ENCODE data around the gene SERPINB2.
A peak's percentile ranks its signal among the peaks of the same experiment; 100 is the strongest.
"Not testable (repeated sequence)": the region's sequence is repeated elsewhere in the genome, so short reads cannot be mapped to it uniquely, and the experiment has no call there.

SERPINB2 gene

DNA sequence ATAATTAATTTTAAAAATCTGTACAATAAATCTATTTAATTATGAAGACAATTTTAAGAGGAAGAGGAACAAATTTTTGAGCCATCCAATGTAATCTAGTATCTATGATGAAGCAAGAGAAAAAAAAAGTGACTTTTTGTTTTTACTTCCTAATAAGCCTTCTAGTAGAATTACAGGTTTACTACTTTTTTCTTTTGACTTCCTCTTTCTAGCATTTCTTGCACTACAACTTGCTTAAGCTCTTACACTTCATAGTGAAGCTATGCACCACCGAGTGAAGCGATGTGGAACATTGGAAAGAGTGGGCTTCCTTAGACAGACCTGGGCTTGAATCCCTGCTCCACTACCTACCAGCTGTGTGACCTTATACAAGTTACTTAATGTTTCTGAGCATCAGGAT is 2.1 kb downstream of the SERPINB2 start:
- DNase-seq (ENCODE audit: low read depth), result no peak

DNA sequence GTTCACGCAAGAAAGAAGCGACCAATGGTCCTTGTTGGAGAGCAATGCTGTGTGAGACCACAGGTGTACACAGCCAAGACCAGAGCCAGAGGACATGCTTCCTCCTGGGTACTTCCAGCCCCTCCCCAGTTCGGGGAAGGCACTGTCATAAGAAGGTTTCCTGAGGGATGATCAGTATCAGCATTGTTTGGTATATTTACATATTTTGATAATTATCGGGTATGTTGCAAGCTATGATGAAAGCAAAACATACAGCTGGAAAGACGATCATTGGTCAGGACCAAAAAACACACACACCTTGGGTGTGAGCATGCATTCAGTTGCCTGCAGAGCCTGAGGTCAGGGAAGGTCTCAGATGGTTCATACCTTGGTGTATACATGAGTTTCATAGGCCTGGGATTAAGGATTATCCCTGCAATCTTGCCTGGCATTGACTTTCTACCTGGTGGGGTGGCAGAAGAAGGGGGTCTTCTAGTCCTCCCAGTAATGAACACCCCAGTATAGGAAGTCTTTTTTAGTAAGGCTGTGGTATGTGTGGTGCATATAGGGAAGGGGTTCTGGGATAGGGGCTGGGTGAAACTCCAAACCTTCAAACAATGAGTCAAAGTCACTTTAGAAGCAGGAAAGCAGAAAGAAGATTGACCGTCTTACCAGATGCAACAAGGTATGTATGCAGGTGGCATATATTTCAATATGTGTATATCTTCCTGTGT is 2.9 kb downstream of the SERPINB2 start:
- no peak for DNase-seq (ENCODE audit: low read depth)

DNA sequence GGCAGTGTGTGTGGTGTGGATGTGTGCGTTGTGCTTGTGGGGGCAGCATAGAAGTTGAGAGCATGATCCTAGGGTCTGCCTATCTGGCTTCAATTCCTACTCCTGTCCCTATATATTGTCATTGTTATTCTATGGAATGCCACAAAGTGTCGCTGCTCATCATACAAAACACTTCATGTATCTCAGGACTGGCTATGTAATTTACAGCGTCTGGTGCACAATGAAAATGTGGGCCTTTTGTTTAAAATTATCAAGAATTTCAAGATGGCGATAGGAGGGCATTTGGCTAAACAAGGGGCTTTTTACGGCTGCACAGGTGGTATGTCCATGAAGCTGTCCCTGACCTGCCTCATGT is 3.4 kb downstream of the SERPINB2 start:
- DNase-seq (ENCODE audit: low read depth), result no peak

DNA sequence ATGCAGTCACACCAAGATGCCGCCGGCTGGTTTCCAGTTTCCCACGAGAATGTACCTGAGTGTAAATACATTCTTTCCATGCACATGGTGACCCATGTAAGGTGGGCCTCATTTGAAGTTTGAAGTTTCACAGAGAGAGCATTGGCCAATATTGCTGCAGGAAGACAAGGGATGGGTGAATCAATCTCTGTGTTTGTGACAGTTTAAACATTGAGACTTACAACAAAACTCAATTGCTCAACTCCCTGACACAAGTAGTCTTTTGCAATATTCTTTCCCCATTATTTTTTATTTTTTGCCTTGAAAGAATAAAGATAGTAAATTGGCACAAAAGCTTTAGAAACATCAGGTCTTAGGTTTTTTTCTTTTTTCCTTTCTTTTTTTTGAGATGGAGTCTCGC is 5.1 kb downstream of the SERPINB2 start:
- DNase-seq (ENCODE audit: low read depth), result no peak

DNA sequence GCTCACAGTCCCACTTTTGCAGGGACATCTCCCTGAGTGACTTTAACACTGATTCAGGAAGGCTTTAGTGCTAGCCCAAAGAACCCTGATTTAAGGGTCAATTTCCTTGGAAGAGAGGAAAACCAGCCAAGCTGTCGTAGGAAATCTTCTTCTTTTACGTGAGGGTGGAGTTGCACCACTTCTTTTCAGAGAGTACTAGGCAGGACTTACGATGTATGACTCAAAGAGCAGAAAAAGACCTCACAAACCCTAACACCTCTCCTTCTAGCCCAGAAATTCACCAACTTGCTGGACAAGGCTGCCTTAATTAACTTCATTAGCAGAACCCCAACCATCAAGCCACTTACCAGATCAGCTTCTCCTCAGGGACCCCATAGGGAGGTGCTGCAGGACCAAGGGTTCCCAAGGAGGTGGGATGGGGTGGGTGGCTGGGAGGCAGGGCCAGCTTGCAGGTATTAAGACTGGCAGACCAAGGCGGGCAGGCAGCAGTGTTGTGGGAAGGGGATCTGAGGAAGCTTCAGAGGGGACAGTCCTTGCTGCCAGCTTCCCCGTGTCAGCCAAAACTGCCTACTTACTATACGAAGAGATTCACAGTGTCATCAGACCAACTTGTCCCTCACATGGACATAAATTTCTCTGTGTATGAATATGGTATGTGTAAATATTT is 6.7 kb downstream of the SERPINB2 start:
- no peak for DNase-seq (ENCODE audit: low read depth)

DNA sequence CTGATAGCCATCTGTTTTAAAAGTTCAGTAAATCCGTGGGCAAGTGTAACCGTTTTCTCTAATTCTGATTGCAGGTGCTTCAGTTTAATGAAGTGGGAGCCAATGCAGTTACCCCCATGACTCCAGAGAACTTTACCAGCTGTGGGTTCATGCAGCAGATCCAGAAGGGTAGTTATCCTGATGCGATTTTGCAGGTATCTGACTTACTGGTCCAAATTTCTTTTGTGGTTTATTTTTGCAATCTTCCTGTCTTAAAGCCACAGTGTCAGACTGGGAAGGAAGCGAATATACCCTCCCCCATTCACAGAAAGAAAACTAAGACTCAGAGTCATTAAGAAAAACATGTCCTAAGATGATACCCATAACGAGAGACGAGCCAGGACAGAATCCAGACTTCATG is 7.7 kb downstream of the SERPINB2 start:
- DNase-seq (ENCODE audit: low read depth), result no peak

DNA sequence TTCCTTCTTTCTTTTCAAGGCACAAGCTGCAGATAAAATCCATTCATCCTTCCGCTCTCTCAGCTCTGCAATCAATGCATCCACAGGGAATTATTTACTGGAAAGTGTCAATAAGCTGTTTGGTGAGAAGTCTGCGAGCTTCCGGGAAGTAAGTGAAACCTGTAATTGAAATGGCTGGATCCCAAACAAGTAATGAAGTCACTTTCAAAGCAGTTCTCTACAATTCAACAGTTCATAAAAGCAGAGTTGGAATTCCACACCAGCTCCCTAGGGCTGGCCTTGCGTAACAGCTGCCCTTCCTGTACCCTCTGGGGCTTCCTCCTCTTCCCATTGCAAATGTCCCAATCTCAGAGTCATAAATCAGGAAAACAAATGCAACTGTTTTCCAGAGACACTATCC is 9.6 kb downstream of the SERPINB2 start:
- no peak for DNase-seq (ENCODE audit: low read depth)

DNA sequence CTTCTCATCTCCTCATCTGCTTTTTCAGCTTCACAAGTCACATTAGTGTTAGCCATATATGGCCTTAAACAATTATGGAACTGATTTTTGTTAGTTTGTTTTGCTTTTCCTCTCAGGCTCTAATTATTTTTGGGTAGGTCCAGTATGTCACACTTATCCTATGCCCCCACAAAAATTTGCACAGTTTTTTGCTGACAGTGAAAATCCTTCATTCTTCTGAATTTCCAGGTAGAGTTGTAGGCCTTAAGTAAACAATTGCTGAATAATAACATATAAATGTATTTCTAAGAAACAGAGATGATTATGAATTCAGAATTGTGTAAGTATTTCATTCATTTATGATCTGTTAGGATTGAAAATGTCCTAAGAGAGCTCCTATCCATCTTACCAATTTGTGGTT is 11.7 kb downstream of the SERPINB2 start:
- DNase-seq (ENCODE audit: low read depth), result no peak

DNA sequence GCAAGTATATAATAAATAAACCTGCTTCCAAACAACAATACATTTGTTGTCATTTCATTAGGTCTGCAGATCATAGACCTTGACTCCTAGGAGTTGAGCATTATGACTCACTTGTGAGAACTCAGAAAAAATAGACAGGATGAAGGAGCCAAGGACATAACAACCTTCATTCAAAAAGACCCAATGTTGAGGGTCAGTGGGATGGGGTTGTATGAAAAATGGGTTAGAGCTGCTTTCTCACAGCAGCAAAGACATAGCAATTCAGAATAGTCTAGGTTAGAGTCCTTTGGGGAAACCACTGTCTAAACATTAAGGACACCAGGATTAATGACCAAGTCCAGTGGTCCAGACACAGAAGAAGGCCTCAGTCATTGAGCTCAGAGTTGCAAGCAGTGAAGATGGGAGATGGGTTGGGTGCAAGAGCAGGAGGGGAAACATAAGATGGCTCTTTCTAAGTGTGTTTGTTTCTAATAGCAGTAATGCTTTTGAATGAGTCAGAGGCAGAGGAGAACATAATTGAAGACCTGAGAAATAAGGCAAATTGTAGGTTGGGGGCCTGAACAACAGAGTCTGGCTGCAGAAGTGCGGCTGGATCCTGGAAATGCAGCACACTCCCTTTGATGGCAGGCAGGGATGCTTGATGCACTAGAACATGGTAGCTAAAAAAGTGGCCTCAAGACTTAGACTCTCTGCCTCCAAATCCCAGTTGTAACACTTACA is 16.5 kb downstream of the SERPINB2 start:
- no peak for DNase-seq (ENCODE audit: low read depth)

DNA sequence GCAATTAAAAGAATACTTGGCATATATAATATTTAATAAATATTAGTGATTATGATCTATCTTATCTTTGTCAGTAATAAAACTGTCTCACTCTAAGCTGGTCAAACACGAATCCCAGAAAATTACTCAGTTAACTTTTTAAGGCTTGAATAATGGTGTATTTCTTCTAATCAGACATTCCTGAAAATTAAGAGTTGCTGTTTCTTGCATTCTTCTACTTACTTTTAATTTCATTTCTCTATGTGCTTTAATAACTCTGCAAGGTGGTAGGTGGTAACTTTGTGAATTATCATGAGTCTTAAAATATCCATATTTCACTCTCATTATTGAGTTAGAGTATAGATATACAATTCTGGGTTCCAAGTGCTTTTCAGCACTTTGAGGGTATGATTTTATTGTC is 17.2 kb downstream of the SERPINB2 start:
- DNase-seq (ENCODE audit: low read depth), result no peak

DNA sequence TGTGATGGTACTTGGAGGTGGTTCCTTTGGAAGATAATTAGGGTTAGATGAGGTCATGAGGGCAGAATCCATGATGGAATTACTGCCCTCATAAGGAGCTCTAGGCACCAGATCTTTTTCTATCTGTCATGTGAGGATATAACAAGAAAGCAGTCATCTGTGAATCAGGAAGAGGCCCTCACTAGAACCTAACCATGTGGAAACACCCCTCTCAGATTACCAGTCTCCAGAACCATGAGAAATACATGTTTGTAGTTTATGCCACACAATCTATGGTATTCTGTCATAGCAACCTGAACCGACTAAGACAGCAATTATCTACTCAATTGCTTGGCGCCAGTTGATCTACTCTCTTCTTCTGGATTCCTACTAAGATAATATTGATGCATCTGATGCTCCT is 17.9 kb downstream of the SERPINB2 start:
- DNase-seq (ENCODE audit: low read depth), result no peak

DNA sequence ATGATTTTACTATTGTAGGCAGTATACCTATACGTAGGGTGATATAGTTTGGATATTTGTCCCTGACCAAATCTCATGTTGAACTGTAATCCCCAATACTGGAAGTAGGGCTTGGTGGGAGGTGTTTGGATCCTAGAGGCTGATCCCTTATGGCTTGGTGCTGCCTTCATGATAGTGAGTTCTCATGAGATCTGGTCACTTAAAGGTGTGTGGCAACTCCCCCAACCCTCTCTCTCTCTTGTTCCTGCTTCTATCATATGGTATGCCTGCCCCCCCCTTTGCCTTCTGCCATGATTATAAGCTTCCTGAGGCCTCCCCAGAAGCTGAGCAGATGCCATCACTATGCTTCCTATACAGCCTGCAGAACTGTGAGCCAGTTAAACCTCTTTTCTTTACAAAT is 18.6 kb downstream of the SERPINB2 start:
- DNase-seq (ENCODE audit: low read depth), result no peak

DNA sequence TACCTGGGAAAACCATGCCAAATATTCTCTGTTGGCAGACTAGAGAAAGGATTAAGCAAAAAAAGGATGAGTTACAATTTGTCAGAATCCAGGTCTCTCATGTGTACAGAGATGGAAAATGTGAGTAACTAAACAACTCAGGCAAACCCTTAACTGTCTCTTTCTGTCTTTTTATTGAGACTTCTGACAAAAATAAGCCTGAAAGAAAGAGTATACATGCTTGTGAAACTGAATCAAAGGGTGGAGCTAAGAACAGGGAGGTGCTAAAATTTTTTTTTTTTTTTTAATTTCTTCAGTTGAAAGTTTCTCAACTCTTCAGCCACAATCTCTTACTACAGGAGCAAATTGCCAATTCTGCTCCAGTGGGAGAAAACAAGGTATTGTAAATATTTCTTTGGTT is 20.2 kb downstream of the SERPINB2 start, which contains the start of gene SERPINB10:
Gene SERPINB10, plus strand, starts transcription at position 295 of the 400 bp plus-strand sequence. CDS start 7,553 bp downstream, outside the sequence.
- DNase-seq (ENCODE audit: low read depth), result no peak

DNA sequence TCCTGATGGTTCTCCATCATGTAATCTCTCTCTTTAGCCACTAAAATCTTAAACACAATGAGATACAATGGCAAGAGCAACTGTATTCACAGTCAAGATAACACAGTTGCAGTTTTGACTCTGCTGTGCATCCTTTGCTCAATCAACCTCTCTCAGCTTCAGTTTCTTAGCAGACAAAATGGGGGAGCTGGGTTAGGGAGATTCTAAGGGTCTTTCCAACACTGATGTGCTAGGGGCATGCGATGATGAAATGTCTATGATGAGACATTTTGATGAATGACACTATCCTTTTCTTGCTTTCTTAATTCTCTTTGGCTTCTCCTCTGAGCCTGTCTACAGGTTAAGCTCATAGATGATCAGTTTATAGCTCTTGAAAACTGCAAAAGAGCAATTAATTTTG is 21.4 kb downstream of the SERPINB2 start:
- no peak for DNase-seq (ENCODE audit: low read depth)

DNA sequence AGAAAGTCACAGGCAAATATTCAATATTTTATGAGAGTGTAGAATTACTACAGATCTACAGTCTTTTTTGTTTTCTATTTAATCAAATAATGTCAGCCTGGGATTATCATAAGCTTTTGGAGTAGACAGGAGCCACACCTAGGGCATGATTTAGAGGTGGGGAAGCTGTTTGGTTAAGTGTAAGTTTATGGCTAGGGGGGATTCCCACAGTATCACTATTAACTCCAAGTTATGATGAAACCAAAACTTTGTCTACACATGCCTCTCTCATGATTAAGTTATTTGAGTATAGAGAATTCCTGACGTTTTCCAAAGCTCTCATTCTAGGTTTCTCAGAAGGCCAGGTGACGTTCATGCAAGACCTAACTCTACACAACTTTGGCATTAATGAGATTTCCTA is 22.4 kb downstream of the SERPINB2 start:
- no peak for DNase-seq (ENCODE audit: low read depth)

DNA sequence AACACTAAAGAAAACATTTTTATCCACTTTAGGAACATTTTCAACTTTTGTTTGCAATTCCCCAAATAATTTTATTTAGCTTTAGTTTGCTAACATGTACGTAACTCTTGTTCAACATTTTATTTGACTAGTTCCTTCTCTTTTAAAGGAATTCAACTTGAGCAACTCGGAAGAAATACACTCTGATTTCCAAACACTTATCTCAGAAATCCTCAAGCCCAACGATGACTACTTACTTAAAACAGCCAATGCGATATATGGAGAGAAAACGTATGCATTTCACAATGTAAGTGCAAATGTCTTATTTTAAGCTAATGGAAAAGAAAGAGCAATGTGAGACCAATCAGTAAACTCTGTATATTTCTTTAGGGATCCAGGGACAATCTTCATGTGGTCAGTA is 30.3 kb downstream of the SERPINB2 start:
- DNase-seq (ENCODE audit: low read depth), result no peak

DNA sequence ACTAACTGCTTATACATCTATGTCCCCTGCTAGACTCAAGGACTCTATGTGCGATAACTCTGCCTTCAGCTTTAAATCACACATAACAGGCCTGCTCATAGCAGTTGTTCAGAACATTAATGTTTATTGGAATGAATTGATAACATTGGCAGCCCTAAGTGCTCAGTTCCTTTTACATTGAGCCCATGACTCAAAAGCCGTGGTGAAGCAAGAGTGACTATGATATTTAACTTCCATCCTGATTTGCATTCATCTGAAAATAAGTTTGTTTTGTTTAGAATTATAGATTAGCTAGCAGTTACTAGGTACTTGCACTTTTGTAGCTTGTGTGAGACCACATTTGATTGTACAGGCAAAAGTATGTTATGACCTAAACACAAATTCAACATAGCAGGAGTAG is 34.5 kb downstream of the SERPINB2 start:
- no peak for DNase-seq (ENCODE audit: low read depth)

DNA sequence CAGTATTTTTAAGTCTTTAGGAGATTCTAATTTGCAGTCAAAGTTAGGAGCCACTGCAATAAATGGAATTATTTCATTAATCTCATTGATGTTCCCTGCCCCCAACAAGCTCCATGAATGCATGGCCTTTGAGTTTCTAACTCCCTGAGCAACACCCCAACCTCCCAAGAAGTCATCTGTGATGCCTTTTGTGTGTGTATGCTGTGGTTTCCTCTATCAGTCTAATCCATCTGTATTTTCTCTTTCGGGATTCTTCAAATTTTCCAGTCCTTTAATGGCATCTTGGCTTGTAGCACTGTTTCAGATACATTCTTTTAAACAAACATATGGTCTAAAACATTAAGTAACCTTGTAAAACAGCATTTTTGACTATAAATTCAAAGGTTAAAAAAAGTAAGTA is 37.0 kb downstream of the SERPINB2 start:
- DNase-seq (ENCODE audit: low read depth), result no peak

DNA sequence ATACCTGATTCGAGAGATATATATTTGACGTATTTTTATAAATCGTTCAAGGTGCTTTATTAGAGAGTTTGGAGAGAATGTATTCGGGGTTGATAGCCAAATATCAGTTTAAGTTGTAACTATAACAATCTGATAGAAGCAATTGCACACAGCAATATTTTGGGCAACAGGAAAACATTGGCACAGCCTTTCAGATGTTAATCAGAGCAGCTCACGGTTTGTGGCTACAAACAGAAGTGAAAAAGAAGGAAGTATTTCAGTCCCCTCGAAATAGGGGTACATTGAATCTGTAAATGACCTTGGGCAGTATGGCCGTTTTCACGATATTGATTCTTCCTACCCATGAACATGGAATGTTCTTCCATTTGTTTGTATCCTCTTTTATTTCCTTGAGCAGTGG is 40.8 kb downstream of the SERPINB2 start:
- no peak for DNase-seq (ENCODE audit: low read depth)

DNA sequence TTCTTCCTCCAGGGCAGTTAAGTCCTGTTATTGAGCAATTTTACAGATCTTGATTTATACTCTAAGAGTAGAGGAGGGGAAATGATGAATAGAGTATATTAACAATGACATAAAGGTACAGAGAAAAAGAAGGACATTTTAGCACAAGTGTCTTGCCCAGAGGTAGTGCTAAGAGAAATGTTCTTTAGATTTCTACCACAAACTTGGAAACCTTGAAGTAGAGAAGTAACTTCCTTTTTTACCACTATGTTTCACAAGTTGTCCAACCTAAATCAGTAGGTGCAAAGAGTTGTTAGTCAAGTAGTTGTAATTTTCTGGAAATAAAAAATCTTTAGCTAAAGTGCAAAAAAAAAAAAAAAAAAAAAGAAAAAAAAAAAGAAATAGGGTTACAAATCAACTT is 41.9 kb downstream of the SERPINB2 start:
- DNase-seq (ENCODE audit: low read depth), result not testable (repeated sequence)

DNA sequence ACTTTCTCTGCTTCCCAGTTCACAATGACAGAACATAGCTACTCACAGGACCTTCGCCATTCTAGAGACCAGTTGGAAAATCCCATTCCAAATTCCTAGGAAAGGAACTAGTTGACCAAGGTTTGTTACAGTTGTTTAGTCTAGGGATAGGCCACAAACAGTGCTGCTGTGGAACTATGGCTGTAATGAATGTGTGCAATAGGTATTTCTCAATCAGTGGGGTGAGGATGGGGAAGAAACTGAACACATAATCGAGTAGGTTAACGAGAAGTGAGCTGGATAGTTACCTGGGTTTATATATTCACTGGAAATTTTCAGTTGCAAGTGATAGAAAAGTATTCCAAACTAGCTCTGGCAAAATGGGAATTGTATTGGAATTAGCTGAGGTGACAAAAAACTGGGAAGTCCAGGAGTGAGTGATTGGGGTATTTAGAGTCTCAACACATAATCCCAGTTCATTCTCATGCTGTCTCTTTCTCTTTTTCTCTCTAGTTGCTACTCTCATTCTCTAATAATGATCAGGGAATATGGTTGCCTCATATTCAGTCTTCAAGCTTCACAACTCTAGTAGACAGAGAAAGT is 43.4 kb downstream of the SERPINB2 start:
- no peak for DNase-seq (ENCODE audit: low read depth)

DNA sequence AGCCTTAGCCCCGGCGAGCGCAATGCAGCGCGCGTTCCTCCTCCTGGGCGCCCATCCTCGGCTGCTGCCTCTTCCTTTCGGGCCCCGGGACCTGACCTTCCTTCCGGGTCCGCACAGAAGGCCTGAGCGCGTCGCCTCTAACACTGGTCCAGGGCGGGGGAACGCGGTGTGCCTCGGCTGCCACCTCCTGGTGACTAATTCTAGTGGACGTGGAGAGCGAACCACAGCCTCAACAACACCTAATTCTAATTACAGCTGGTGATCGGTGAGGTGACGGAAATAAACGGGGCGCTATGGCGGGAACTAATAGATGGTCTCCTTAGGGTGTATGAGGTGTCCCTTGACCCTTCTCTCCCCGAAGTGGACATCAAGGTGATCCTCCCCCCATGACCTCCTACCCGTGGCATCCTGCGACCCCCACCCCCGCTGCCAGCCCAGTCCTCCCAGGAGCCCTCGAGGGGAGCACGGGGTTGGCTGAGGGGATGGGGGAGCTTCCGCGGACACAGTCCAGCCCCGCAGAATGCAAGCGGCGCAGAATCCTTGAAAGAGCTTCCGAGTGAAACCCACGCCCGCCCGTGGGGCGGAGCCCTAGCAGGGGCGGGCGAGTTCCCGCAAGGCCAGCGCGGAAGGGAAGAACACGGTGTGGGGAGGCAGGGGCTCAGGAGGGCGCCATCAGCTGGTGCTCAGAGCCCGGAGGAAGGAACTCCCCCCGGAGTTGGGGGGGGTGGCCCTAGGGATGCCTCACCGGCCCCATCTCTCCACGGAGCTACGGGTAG is 48.8 kb downstream of the SERPINB2 start:
- DNase-seq (ENCODE audit: low read depth), result peak; percentile 19
